SU-DHL-6 (cell line): ENCODE results near the gene CPB2.

Source experiments
- CTCF ChIP-seq: fragments of 200-600 bp; sonication (generic); IDR thresholded peaks from one replicate; pipeline ENCODE4 v1.5.1; 2017; ENCODE audit warnings: antibody characterized with exemption, mild to moderate bottlenecking, low read length, moderate library complexity; ENCODE audit not compliant: insufficient read depth, poor library complexity, severe bottlenecking
- EZH2phosphoT487 ChIP-seq: fragments of 200-600 bp; sonication (generic), shearing (Covaris generic); conservative IDR thresholded peaks from 2 replicates; pipeline ENCODE4 v1.6.1; 2018; ENCODE audit warnings: mild to moderate bottlenecking, antibody characterized with exemption, low read length, moderate library complexity, mixed read lengths

DNA sequence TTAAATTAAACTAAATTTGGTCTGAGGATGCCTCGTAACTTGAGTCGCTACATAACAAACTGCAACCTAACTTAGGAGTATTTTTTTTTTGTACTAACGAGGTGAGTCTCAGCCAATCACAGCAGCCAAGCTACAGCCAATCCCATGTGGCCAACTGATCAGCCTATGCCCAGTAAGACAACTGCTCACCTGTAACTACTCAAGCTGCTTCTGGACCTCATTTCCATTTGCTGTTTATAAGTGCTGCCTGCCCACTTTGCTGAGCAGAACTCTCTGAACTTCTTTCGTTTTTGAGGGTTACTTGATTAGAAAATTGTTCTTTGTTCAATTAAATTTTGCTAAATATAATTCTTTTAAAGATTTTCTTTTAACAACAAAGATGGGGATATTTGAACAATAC, 3.8 kb downstream of the CPB2 start:
- TF ChIP-seq CTCF (no peak), EZH2phosphoT487 (no peak)
